DOHH2 (cell line): ENCODE results near the gene HECW1.

Experiments used
- EZH2phosphoT487 ChIP-seq: fragments of 200-600 bp; sonication (generic); IDR thresholded peaks from 2 replicates; pipeline ENCODE4 v1.6.1; 2017; ENCODE audit warnings: borderline replicate concordance, mild to moderate bottlenecking, antibody characterized with exemption, low read length, moderate library complexity, mixed read lengths
- TF ChIP-seq, protein P1 (sequence below): fragments of 200-600 bp; sonication (generic); IDR thresholded peaks from one replicate; pipeline ENCODE4 v1.5.1; 2014; ENCODE audit warnings: antibody characterized with exemption, mild to moderate bottlenecking, low read depth, low read length; ENCODE audit not compliant: poor library complexity, severe bottlenecking

DNA sequence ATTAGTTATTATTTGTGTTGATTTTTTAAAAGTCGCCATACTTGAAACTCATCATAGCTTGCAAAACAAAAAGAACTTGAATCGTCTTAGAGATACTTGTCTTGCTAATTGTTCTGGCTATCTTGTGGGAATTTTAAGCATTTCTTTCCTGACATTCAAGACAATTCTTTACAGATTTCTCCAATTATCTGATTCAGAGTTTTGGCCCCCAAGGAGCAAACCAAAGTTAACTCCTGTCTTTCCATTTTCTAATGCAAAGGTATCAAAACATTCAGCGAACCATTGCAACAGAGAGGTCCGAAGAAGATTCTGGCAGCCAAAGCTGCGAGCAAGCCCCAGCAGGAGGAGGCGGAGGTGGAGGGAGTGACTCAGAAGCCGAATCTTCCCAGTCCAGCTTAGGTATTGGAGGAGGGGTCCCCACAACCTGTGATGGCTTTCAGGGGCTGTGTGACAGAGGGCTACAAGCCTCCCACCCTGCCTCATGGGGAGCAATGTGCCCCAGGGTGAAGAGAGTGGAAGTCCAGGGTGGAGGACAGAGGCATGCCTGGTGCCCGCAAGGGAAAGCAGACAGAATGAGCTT lies 351.0 kb downstream of the HECW1 start:
- TF ChIP-seq, protein P1, sequence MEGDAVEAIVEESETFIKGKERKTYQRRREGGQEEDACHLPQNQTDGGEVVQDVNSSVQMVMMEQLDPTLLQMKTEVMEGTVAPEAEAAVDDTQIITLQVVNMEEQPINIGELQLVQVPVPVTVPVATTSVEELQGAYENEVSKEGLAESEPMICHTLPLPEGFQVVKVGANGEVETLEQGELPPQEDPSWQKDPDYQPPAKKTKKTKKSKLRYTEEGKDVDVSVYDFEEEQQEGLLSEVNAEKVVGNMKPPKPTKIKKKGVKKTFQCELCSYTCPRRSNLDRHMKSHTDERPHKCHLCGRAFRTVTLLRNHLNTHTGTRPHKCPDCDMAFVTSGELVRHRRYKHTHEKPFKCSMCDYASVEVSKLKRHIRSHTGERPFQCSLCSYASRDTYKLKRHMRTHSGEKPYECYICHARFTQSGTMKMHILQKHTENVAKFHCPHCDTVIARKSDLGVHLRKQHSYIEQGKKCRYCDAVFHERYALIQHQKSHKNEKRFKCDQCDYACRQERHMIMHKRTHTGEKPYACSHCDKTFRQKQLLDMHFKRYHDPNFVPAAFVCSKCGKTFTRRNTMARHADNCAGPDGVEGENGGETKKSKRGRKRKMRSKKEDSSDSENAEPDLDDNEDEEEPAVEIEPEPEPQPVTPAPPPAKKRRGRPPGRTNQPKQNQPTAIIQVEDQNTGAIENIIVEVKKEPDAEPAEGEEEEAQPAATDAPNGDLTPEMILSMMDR = no peak
- no peak for TF ChIP-seq EZH2phosphoT487
